SH-SY5Y (cell line): ENCODE measurements around the gene CCDC149.

Source experiments
- GATA2 ChIP-seq: IDR thresholded peaks from 2 replicates; pipeline ENCODE4 v1.6.1; 2011; ENCODE audit warnings: mild to moderate bottlenecking, low read depth, low read length
- GATA3 ChIP-seq: IDR thresholded peaks from 2 replicates; pipeline ENCODE4 v1.6.1; 2011; ENCODE audit warnings: low read depth, mild to moderate bottlenecking, low read length, moderate library complexity

- TF ChIP-seq GATA2, result no peak
- no peak for TF ChIP-seq GATA3
These were observed 40.1 kb downstream of the CCDC149 start for GRCh38 chr4:24872720-24873119.
